Pancreas (tissue), 10 donors: ENCODE data around the gene DGKG. TPM values are rescaled to one million over a fixed set of nuclear protein-coding genes. Genes with fewer than 3 reads are reported as not detected.
A peak's percentile ranks its signal among the peaks of the same experiment; 100 is the strongest.

Source experiments
- ATAC-seq, 4 donors: fragments of 200-7000 bp; cut with Tn5 transposase; one replicate each; pipeline versions ENCODE4 v1.8.0 to v1.9.1; 2020; ENCODE audit warnings: mild to moderate bottlenecking in 4 of 4, moderate library complexity in 4 of 4
- DNase-seq, 6 donors: peaks; one replicate each; pipeline ENCODE4 v3.0.0-alpha.2; 2020
- FAIRE-seq: peaks from 2 replicates; lab custom pipeline; 2012; peaks lifted over from hg19 to GRCh38; lab: Jason Lieb, UNC
- H3K27ac ChIP-seq, 4 donors: fragments of 200-600 bp; sonication (generic); 1 replicate in 3 of 4; 2 replicates in 1 of 4; pipeline versions ENCODE4 v1.5.0 to v1.8.0; 2020
- H3K27me3 ChIP-seq, 4 donors: fragments of 200-600 bp; one replicate each; pipeline ENCODE4 v1.8.0; 2021
- H3K36me3 ChIP-seq, 3 donors: fragments of 200-600 bp; sonication (generic) in 1 of 3; one replicate each; pipeline versions ENCODE4 v1.5.0 to v1.8.0; 2020 to 2021
- H3K4me1 ChIP-seq, 3 donors: fragments of 200-600 bp; one replicate each; pipeline ENCODE4 v1.8.0; 2021
- H3K4me3 ChIP-seq, 4 donors: fragments of 200-600 bp; sonication (generic) in 2 of 4; one replicate each; pipeline versions ENCODE4 v1.5.0 to v1.8.0; 2020 to 2021
- H3K9me3 ChIP-seq, 4 donors: fragments of 200-600 bp; one replicate each; pipeline ENCODE4 v1.8.0; 2021
- WGBS, 2 donors: extraction: QIAGEN DNeasy Blood & Tissue Kit; methylation state at CpG; one replicate each; pipeline ENCODE4 v1.1.7; 2013; 5-methylcytosine and 5-hydroxymethylcytosine counted together
- intact Hi-C, 3 donors: fragments of 100-400 bp; cut with DNase I; formaldehyde crosslinking; loops; one replicate each; pipeline versions ENCODE4 v1.11.1 to v1.14.2; 2022
- polyA plus RNA-seq, 2 donors: library from polyadenylated mRNA; stranded (reverse); fragments of 200-250 nt; gene quantifications; one replicate each; pipeline ENCODE4 v1.2.3, GENCODE V29; 2013
- total RNA-seq, 6 donors: library from RNA; stranded (reverse); fragmentation: NEBNext Ultra II Directional in 4 of 6; extraction: Animal tissue kit (Norgen Biotek cat#: 25700) in 4 of 6; gene quantifications; one replicate each; pipeline versions ENCODE4 v1.2.1 to v1.2.4, GENCODE V29; 2021 to 2023
- TF ChIP-seq, protein P1 (sequence below), 4 donors: fragments of 200-600 bp; sonication (generic) in 3 of 4; IDR thresholded peaks; one replicate each; pipeline versions ENCODE4 v1.5.0 to v1.8.0; 2021; ENCODE audit warnings: antibody characterized with exemption in 4 of 4
- donor health status: healthy with polysubstance abuse.
- donor health status: DM: no; HTN: no; CAD: no; lungs with moderate emphysema.
- donor health status: DM: no; HTN: no; CAD: no.
- donor health status: control.
- donor health status: control.
- donor health status: Bipolar disorder and iron deficiency.
- donor health status: DM: yes; HTN: yes; CAD: no.
- donor health status: DM: no; HTN: no; CAD: no.
- donor health status: DM: no; HTN: no; CAD: no.
- donor health status: DM: yes; HTN: yes; CAD: no.

Gene DGKG
- total and polyA plus RNA-seq, 8 donors, result 0.16 to 2.0 (median 0.88) TPM

DNA sequence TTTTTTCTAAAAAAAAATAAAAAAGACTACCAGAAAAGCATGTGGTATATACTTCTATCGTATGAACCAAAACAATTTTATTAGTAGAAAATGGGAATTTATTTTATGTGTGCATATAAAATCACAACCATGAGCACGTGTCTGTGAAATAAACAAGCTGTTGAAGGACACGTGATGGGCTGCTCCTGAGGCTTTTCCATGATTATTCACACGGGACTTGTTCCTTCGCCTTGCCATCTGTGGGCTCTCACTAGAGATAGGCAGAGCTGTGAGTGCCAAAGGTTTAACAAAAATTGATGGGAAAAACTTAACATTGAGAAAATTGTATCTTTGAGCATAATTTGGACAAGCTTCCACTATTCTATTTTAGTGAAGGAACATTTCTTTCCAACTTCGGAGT, 240.8 kb downstream of the DGKG start:
- Histone ChIP-seq H3K4me3 (peak overlapping the region in 2 of 4 donors; percentile 28 to 30), H3K27ac (peak overlapping the region; percentile 70 to 84 (median 74)), H3K27me3 (no peaks in the 10 kb centered on the region), H3K4me1 (peaks cover 0 to 15% (median 0%) of the 10 kb centered on the region in 3 donors), H3K36me3 (no peaks in the 10 kb centered on the region), H3K9me3 (no peaks in the 10 kb centered on the region)
- WGBS, 2 donors, result 33 to 38% methylated on average over 6 of the region's 6 CpGs
- peak; percentile 52 to 65 (median 60) for ATAC-seq
- TF ChIP-seq, protein P1, sequence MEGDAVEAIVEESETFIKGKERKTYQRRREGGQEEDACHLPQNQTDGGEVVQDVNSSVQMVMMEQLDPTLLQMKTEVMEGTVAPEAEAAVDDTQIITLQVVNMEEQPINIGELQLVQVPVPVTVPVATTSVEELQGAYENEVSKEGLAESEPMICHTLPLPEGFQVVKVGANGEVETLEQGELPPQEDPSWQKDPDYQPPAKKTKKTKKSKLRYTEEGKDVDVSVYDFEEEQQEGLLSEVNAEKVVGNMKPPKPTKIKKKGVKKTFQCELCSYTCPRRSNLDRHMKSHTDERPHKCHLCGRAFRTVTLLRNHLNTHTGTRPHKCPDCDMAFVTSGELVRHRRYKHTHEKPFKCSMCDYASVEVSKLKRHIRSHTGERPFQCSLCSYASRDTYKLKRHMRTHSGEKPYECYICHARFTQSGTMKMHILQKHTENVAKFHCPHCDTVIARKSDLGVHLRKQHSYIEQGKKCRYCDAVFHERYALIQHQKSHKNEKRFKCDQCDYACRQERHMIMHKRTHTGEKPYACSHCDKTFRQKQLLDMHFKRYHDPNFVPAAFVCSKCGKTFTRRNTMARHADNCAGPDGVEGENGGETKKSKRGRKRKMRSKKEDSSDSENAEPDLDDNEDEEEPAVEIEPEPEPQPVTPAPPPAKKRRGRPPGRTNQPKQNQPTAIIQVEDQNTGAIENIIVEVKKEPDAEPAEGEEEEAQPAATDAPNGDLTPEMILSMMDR (IDR thresholded peaks at IDR 0.05), result no peak
- intact Hi-C loops, result no loop called here
- peak in 3 of 6 donors; percentile 38 to 61 (median 47) for DNase-seq
- no peak for FAIRE-seq

DNA sequence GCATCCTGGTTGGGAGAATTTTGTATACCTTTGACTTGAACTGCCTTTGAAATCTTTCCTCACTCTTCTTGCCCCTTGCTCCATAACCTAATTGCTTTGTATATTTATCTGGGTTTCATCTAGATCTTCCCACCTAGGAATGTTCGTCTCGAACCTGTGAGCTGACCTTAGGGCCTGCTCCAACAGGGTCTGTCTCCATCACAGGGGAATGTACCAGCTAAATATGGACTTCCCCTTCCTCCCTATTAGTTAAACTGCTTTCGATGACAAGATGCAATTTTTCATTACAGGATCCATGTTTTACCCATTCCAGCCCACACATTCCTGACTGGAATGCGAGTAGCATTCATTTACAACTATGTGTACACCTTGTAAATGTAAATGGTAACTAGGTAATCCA, 242.5 kb downstream of the DGKG start:
- H3K27me3 ChIP-seq, result no peaks in the 10 kb centered on the region
- no peak overlapping the region for H3K27ac ChIP-seq
- ATAC-seq, result no peak
- 88% methylated on average over 4 of the region's 4 CpGs for WGBS, 2 donors
- FAIRE-seq, result no peak
- no peak overlapping the region for H3K4me3 ChIP-seq
- H3K9me3 ChIP-seq, result no peaks in the 10 kb centered on the region
- no peak for DNase-seq
- no peaks in the 10 kb centered on the region for H3K36me3 ChIP-seq
- TF ChIP-seq, protein P1 (IDR thresholded peaks at IDR 0.05), result no peak
- peaks cover 0 to 11% (median 0%) of the 10 kb centered on the region in 3 donors for H3K4me1 ChIP-seq
- intact Hi-C loops, result no loop called here

DNA sequence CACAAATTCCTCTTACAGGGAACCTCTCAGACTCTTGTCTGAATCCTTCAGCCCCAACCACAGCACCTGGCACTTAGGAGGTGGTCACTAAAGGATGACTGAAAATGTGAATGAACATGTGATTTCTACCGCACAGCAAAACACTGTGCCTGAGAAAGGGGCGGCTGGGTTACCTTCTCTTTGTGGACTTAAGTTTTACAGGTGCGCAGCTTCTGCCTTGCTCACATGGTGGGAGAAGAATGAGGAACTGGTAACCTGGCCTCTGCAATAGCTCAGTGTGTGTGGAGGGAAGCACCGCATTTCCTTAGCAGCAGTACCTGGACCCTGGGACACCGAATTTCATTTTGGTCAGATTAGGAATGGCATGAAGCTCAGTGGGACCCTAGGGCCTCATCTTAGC, 243.3 kb downstream of the DGKG start:
- FAIRE-seq, result no peak
- DNase-seq, result peak in 3 of 6 donors; percentile 37 to 68 (median 41)
- Histone ChIP-seq H3K4me3 (peak overlapping the region in 1 of 4 donors; percentile 2), H3K9me3 (no peaks in the 10 kb centered on the region), H3K36me3 (no peaks in the 10 kb centered on the region), H3K27me3 (no peaks in the 10 kb centered on the region), H3K4me1 (peaks cover 0 to 9% (median 0%) of the 10 kb centered on the region in 3 donors), H3K27ac (peak overlapping the region in 2 of 4 donors; percentile 45 to 55)
- WGBS, 2 donors, result 43 to 46% methylated on average over 5 of the region's 5 CpGs
- ATAC-seq, result peak; percentile 22 to 51 (median 49)
- intact Hi-C loops, result no loop called here
- TF ChIP-seq, protein P1 (IDR thresholded peaks at IDR 0.05), result no peak

DNA sequence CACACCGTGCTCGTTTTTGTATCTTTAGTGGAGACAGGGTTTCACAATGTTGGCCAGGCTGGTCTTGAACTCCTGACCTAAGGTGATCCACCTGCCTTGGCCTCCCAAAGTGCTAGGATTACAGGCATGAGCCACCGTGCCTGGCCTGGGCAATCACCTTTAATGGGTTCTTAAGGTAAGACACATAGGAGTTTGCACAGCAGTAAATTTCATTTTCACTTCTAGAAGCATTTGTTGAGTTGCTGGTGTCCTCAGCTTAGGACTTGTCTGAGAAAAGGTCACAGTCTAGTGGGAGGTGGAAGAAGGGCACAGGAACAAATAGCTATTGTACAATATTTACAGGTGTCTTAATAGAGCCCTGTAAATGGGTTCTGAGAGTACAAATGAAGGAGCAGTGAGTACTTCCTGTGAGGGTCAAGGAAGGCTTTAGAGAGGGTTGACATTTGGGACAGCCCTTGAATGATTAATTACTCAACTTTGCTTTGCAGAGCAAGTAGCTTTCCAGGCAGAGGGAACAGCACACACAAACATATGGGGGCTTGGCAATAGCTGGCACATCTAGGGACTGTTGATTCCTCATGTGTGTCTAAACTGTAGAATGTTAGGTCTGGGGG, 244.4 kb downstream of the DGKG start:
- Histone ChIP-seq H3K27me3 (no peaks in the 10 kb centered on the region), H3K4me1 (peaks cover 0 to 2% (median 0%) of the 10 kb centered on the region in 3 donors), H3K27ac (no peak overlapping the region), H3K9me3 (no peaks in the 10 kb centered on the region), H3K36me3 (no peaks in the 10 kb centered on the region), H3K4me3 (no peak overlapping the region)
- WGBS, 2 donors, result 91 to 94% methylated on average over 3 of the region's 3 CpGs
- intact Hi-C loops, result no loop called here
- peak in 1 of 4 donors; percentile 10 for ATAC-seq
- TF ChIP-seq, protein P1 (IDR thresholded peaks at IDR 0.05), result no peak
- no peak for FAIRE-seq
- DNase-seq, result no peak
